SK-N-SH treated with all-trans-retinoic acid at 6 μM for 48 hours (cell line): ENCODE data around the gene ADD3.

Source experiments
- ATAC-seq: fragments of 200-7000 bp; cut with Tn5 transposase; 3 replicates; pipeline ENCODE4 v1.9.1; 2020; ENCODE audit warnings: mild to moderate bottlenecking, moderate library complexity
- ARNTL ChIP-seq: fragments of 450-650 bp; formaldehyde crosslinking; IDR thresholded peaks from 2 replicates; pipeline ENCODE4 v1.5.0; 2020; ENCODE audit warnings: low read depth, mild to moderate bottlenecking, moderate library complexity, borderline replicate concordance
- CREB5 ChIP-seq: fragments of 250-450 bp; sonication (Bioruptor Pico); IDR thresholded peaks from 2 replicates; pipeline ENCODE4 v1.5.1; 2020; ENCODE audit warnings: low read depth, mild to moderate bottlenecking, moderate library complexity
- CSDC2 ChIP-seq: fragments of 250-450 bp; sonication (Bioruptor Pico); IDR thresholded peaks from 2 replicates; pipeline ENCODE4 v1.5.0; 2020; ENCODE audit warnings: mild to moderate bottlenecking, moderate library complexity
- CSRNP3 ChIP-seq: fragments of 250-450 bp; sonication (Bioruptor Pico); IDR thresholded peaks from 2 replicates; pipeline ENCODE4 v1.5.1; 2021; ENCODE audit warnings: mild to moderate bottlenecking, moderate library complexity
- ESRRG ChIP-seq: fragments of 250-450 bp; sonication (Bioruptor Pico); IDR thresholded peaks from 2 replicates; pipeline ENCODE4 v1.6.1; 2021; ENCODE audit warnings: mild to moderate bottlenecking
- ISL1 ChIP-seq: fragments of 250-450 bp; sonication (Bioruptor Pico); IDR thresholded peaks from 2 replicates; pipeline ENCODE4 v2.1.2; 2022; ENCODE audit warnings: mild to moderate bottlenecking, moderate library complexity
- OSR1 ChIP-seq: fragments of 250-450 bp; sonication (Bioruptor Pico); IDR thresholded peaks from 2 replicates; pipeline ENCODE4 v1.8.0; 2022; ENCODE audit warnings: moderate library complexity, mild to moderate bottlenecking, inconsistent platforms
- PATZ1 ChIP-seq: fragments of 250-450 bp; sonication (Bioruptor Pico); IDR thresholded peaks from 2 replicates; pipeline ENCODE4 v1.8.0; 2020; ENCODE audit warnings: mild to moderate bottlenecking, moderate library complexity, borderline replicate concordance
- POU6F1 ChIP-seq: fragments of 250-450 bp; sonication (Bioruptor Pico); IDR thresholded peaks from 2 replicates; pipeline ENCODE4 v1.8.0; 2021; ENCODE audit warnings: low read depth, mild to moderate bottlenecking, moderate library complexity, borderline replicate concordance
- PPARA ChIP-seq: fragments of 250-450 bp; sonication (Bioruptor Pico); IDR thresholded peaks from 2 replicates; pipeline ENCODE4 v1.5.0; 2020; ENCODE audit warnings: mild to moderate bottlenecking, borderline replicate concordance
- RARB ChIP-seq: fragments of 250-450 bp; sonication (Bioruptor Pico); IDR thresholded peaks from 2 replicates; pipeline ENCODE4 v1.8.0; 2021; ENCODE audit warnings: mild to moderate bottlenecking, moderate library complexity
- SNAI2 ChIP-seq: fragments of 250-450 bp; sonication (Bioruptor Pico); IDR thresholded peaks from 2 replicates; pipeline ENCODE4 v1.5.0; 2020; ENCODE audit warnings: mild to moderate bottlenecking, moderate library complexity
- TOX ChIP-seq: fragments of 250-450 bp; sonication (Bioruptor Pico); IDR thresholded peaks from 2 replicates; pipeline ENCODE4 v1.8.0; 2021; ENCODE audit warnings: mild to moderate bottlenecking, moderate library complexity, borderline replicate concordance
- TSHZ2 ChIP-seq: fragments of 250-450 bp; sonication (Bioruptor Pico); IDR thresholded peaks from 2 replicates; pipeline ENCODE4 v1.5.0; 2020; ENCODE audit warnings: mild to moderate bottlenecking, moderate library complexity
- ZFP3 ChIP-seq: fragments of 250-450 bp; sonication (Bioruptor Pico); IDR thresholded peaks from 2 replicates; pipeline ENCODE4 v1.5.0; 2020; ENCODE audit warnings: mild to moderate bottlenecking, moderate library complexity
- ZFP30 ChIP-seq: fragments of 450-650 bp; formaldehyde crosslinking; IDR thresholded peaks from 2 replicates; pipeline ENCODE4 v1.5.0; 2022; ENCODE audit warnings: mild to moderate bottlenecking, moderate library complexity
- ZNF565 ChIP-seq: fragments of 450-650 bp; formaldehyde crosslinking; conservative IDR thresholded peaks from 2 replicates; pipeline ENCODE4 v1.5.0; 2020; ENCODE audit warnings: low read depth, mild to moderate bottlenecking, moderate library complexity
- ZNF70 ChIP-seq: fragments of 450-650 bp; formaldehyde crosslinking; IDR thresholded peaks from 2 replicates; pipeline ENCODE4 v1.5.0; 2020; ENCODE audit warnings: mild to moderate bottlenecking, moderate library complexity

ADD3 gene

GRCh38 chr10:110040767-110041478 is 33.1 kb downstream of the ADD3 start:
- TF ChIP-seq OSR1 (CRISPR knock-in tag) (no peak), PATZ1 (no peak), RARB (CRISPR knock-in tag) (no peak), TOX (CRISPR knock-in tag) (no peak), ZNF70 (CRISPR knock-in tag) (no peak), ZFP30 (CRISPR knock-in tag) (no peak), ARNTL (CRISPR knock-in tag) (no peak), ISL1 (CRISPR knock-in tag) (no peak), TSHZ2 (CRISPR knock-in tag) (no peak), CSDC2 (CRISPR knock-in tag) (no peak), ESRRG (CRISPR knock-in tag) (no peak), PPARA (no peak), ZNF565 (CRISPR knock-in tag) (no peak), ZFP3 (no peak)

GRCh38 chr10:110041479-110041829 is 33.7 kb downstream of the ADD3 start:
- ATAC-seq: no peak; the same call in 2 of the 3 replicates

More at GRCh38 chr10:110040767-110041478, 33.1 kb downstream of the ADD3 start:
- peak; percentile 78 for ATAC-seq

More at GRCh38 chr10:110041479-110041829, 33.7 kb downstream of the ADD3 start:
- no peak for TF ChIP-seq POU6F1
- no peak for TF ChIP-seq TSHZ2 (CRISPR knock-in tag)
- no peak for TF ChIP-seq SNAI2 (CRISPR knock-in tag)
- TF ChIP-seq RARB (CRISPR knock-in tag): no peak
- TF ChIP-seq ZFP30 (CRISPR knock-in tag): no peak
- no peak for TF ChIP-seq ZNF565 (CRISPR knock-in tag)
- TF ChIP-seq CREB5 (CRISPR knock-in tag): no peak
- TF ChIP-seq PATZ1: no peak
- TF ChIP-seq CSDC2 (CRISPR knock-in tag): no peak
- no peak for TF ChIP-seq CSRNP3
- no peak for TF ChIP-seq ZNF70 (CRISPR knock-in tag)
- TF ChIP-seq, all 23 proteins: peak for 0
